Astrocyte (in vitro differentiated cells and primary cell): ENCODE data around the gene DNAH3. TPM values are rescaled to one million over a fixed set of nuclear protein-coding genes. Genes with fewer than 3 reads are reported as not detected.
"Not testable (repeated sequence)": the region's sequence is repeated elsewhere in the genome, so short reads cannot be mapped to it uniquely, and the experiment has no call there.

Source experiments
- DNase-seq: peaks from one replicate; pipeline ENCODE4 v3.0.0-alpha.2; 2010; ENCODE audit warnings: low read depth
- FAIRE-seq: peaks from 2 replicates; lab custom pipeline; 2011; peaks lifted over from hg19 to GRCh38; lab: Jason Lieb, UNC
- H2AFZ ChIP-seq: 2 replicates; pipeline ENCODE4 v1.6.0; 2012; ENCODE audit warnings: low read depth, low read length, inconsistent platforms
- H3K27ac ChIP-seq: 2 replicates; pipeline ENCODE4 v1.5.1; 2011; ENCODE audit warnings: low read depth, low read length, inconsistent platforms
- H3K27me3 ChIP-seq: 2 replicates; pipeline ENCODE4 v1.6.0; 2011; ENCODE audit warnings: low read length, inconsistent platforms; ENCODE audit not compliant: insufficient read depth
- H3K36me3 ChIP-seq: 2 replicates; pipeline ENCODE4 v1.5.1; 2011; ENCODE audit warnings: low read length, inconsistent platforms; ENCODE audit not compliant: insufficient read depth
- H3K4me1 ChIP-seq: 2 replicates; pipeline ENCODE4 v1.5.1; 2011; ENCODE audit warnings: low read length, inconsistent platforms; ENCODE audit not compliant: insufficient read depth
- H3K4me2 ChIP-seq: 2 replicates; pipeline ENCODE4 v1.6.0; 2012; ENCODE audit warnings: low read length, inconsistent platforms
- H3K4me3 ChIP-seq: 2 replicates; pipeline ENCODE4 v1.5.1; 2011; ENCODE audit warnings: low read depth, mild to moderate bottlenecking, low read length, inconsistent platforms; ENCODE audit not compliant: insufficient read depth
- H3K79me2 ChIP-seq: 2 replicates; pipeline ENCODE4 v1.6.0; 2012; ENCODE audit warnings: mild to moderate bottlenecking, low read length, inconsistent platforms; ENCODE audit not compliant: insufficient read depth
- H3K9ac ChIP-seq: 2 replicates; pipeline ENCODE4 v1.6.0; 2012; ENCODE audit warnings: mild to moderate bottlenecking, low read length, inconsistent platforms
- H3K9me3 ChIP-seq: 2 replicates; pipeline ENCODE4 v1.5.1; 2012; ENCODE audit warnings: low read depth, mild to moderate bottlenecking, low read length, inconsistent platforms; ENCODE audit not compliant: insufficient read depth
- H4K20me1 ChIP-seq: 2 replicates; pipeline ENCODE4 v1.6.0; 2012; ENCODE audit warnings: low read length, inconsistent platforms; ENCODE audit not compliant: insufficient read depth
- H3K27ac Mint-ChIP-seq: one replicate; pipeline ENCODE4 v1.8.0; 2021; ENCODE audit warnings: mild to moderate bottlenecking, mixed read lengths; ENCODE audit not compliant: unreplicated experiment
- H3K27me3 Mint-ChIP-seq: one replicate; pipeline ENCODE4 v1.8.0; 2021; ENCODE audit warnings: low read depth, mixed read lengths; ENCODE audit not compliant: unreplicated experiment
- H3K36me3 Mint-ChIP-seq: one replicate; pipeline ENCODE4 v1.8.0; 2021; ENCODE audit warnings: low read depth, mixed read lengths; ENCODE audit not compliant: unreplicated experiment
- H3K4me1 Mint-ChIP-seq: one replicate; pipeline ENCODE4 v1.8.0; 2021; ENCODE audit warnings: low read depth, mixed read lengths; ENCODE audit not compliant: unreplicated experiment
- H3K4me3 Mint-ChIP-seq: one replicate; pipeline ENCODE4 v1.8.0; 2021; ENCODE audit warnings: mild to moderate bottlenecking, moderate library complexity, mixed read lengths; ENCODE audit not compliant: unreplicated experiment
- H3K9me3 Mint-ChIP-seq: one replicate; pipeline ENCODE4 v1.8.0; 2021; ENCODE audit warnings: mild to moderate bottlenecking, mixed read lengths; ENCODE audit not compliant: unreplicated experiment
- EZH2 ChIP-seq: IDR thresholded peaks from 2 replicates; pipeline ENCODE4 v1.6.1; 2012; ENCODE audit warnings: mild to moderate bottlenecking, low read length, inconsistent platforms; ENCODE audit not compliant: insufficient read depth
- total RNA-seq: library from RNA; stranded (reverse); gene quantifications from 2 replicates; pipeline ENCODE4 v1.2.1, GENCODE V29; 2021
- TF ChIP-seq, protein P1 (sequence below): IDR thresholded peaks from 2 replicates; pipeline ENCODE4 v1.5.1; 2011; ENCODE audit warnings: low read depth, mild to moderate bottlenecking, inconsistent platforms, low read length, moderate library complexity; ENCODE audit not compliant: insufficient read depth

DNAH3 gene
- total RNA-seq, 1 donor from 2014 or later, result not detected

DNA sequence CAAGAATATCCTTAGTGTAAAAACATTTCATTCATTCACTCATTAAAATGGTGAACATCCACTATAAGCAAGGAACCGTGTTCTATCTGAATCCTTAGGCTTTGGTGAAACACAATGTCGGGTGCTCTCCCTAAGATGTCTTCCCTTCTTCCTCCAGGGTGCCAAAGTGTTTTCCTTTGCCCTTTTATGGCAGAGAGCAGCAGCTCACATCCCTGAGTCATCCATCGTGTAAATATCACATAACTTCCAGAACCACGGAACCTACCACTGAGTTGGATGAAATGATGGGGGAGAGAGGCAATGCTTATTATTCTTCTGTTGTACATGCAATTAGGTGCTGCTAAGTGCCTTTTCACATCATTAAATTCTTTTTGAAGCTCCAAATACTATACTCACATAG lies 50.2 kb downstream of the DNAH3 start:
- peak; percentile 58 for FAIRE-seq
- no peaks in the 10 kb centered on the region for H3K27me3 Mint-ChIP-seq
- peak; percentile 87 for DNase-seq
- no peaks in the 10 kb centered on the region for H3K79me2 ChIP-seq
- H3K4me2 ChIP-seq, result peak overlapping the region; percentile 32
- no peaks in the 10 kb centered on the region for H4K20me1 ChIP-seq
- no peaks in the 10 kb centered on the region for H3K36me3 Mint-ChIP-seq
- H3K9me3 ChIP-seq, result no peaks in the 10 kb centered on the region
- no peak overlapping the region for H3K4me3 Mint-ChIP-seq
- peaks cover 35% of the 10 kb centered on the region for H3K4me1 Mint-ChIP-seq
- no peak for TF ChIP-seq EZH2
- TF ChIP-seq, protein P1, sequence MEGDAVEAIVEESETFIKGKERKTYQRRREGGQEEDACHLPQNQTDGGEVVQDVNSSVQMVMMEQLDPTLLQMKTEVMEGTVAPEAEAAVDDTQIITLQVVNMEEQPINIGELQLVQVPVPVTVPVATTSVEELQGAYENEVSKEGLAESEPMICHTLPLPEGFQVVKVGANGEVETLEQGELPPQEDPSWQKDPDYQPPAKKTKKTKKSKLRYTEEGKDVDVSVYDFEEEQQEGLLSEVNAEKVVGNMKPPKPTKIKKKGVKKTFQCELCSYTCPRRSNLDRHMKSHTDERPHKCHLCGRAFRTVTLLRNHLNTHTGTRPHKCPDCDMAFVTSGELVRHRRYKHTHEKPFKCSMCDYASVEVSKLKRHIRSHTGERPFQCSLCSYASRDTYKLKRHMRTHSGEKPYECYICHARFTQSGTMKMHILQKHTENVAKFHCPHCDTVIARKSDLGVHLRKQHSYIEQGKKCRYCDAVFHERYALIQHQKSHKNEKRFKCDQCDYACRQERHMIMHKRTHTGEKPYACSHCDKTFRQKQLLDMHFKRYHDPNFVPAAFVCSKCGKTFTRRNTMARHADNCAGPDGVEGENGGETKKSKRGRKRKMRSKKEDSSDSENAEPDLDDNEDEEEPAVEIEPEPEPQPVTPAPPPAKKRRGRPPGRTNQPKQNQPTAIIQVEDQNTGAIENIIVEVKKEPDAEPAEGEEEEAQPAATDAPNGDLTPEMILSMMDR, result no peak
- H2AFZ ChIP-seq, result peak overlapping the region; percentile 61
- H3K27ac Mint-ChIP-seq, result peak overlapping the region; percentile 92
- no peaks in the 10 kb centered on the region for H3K36me3 ChIP-seq
- no peak overlapping the region for H3K4me3 ChIP-seq
- peak overlapping the region; percentile 29 for H3K27ac ChIP-seq
- no peaks in the 10 kb centered on the region for H3K27me3 ChIP-seq
- H3K4me1 ChIP-seq, result peaks cover 34% of the 10 kb centered on the region
- H3K9ac ChIP-seq, result no peak overlapping the region
- no peaks in the 10 kb centered on the region for H3K9me3 Mint-ChIP-seq

DNA sequence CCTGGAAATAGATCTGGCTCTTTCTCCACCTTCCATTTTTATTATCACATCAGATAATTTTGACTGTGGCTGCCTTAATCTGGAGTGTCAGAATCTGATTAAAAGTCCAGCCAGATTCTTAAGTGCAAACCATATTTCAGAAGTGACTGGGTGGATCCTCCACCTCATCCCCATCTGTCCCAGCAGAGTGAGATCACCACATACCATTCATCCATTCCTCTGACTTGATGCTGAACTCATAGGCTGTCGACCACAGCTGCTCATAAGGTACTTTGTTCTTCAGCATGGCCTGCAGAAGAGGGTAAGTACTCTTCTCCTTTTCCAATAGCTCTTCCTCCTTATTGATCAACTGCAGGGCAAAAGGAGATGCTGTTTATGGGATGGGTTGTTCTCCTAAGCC lies 53.5 kb downstream of the DNAH3 start:
- Mint-ChIP-seq H3K36me3 (no peaks in the 10 kb centered on the region), H3K27me3 (no peaks in the 10 kb centered on the region), H3K4me3 (peak overlapping the region; percentile 40), H3K4me1 (peaks cover 20% of the 10 kb centered on the region), H3K9me3 (no peaks in the 10 kb centered on the region), H3K27ac (peak overlapping the region; percentile 82)
- Histone ChIP-seq H3K4me2 (peak overlapping the region; percentile 55), H3K27ac (peak overlapping the region; percentile 17), H4K20me1 (no peaks in the 10 kb centered on the region), H3K36me3 (no peaks in the 10 kb centered on the region), H3K4me1 (peaks cover 18% of the 10 kb centered on the region), H3K9ac (no peak overlapping the region), H3K4me3 (no peak overlapping the region), H2AFZ (peak overlapping the region; percentile 35), H3K9me3 (no peaks in the 10 kb centered on the region), H3K79me2 (no peaks in the 10 kb centered on the region), H3K27me3 (no peaks in the 10 kb centered on the region)
- peak; percentile 85 for DNase-seq
- FAIRE-seq, result peak; percentile 41
- TF ChIP-seq, protein P1, result no peak
- no peak for TF ChIP-seq EZH2

DNA sequence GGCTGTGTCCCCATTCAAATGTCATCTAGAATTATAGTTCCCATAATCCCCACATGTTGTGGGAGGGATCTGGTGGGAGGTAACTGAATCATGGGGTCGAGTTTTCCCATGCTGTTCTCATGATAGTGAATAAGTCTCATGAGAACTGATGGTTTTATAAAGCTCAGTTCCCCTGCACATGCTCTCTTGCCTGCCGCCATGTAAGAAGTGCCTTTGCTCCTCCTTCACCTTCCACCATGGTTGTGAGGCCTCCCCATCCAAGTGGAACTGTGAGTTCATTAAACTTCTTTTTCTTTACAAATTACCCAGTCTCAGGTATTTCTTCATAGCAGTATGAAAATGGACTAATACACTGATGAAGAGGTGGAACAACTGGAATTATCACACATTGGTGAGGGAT lies 55.9 kb downstream of the DNAH3 start:
- FAIRE-seq, H3K4me3 Mint-ChIP-seq, H3K36me3 ChIP-seq, H3K4me1 ChIP-seq, H3K79me2 ChIP-seq, H4K20me1 ChIP-seq, H3K36me3 Mint-ChIP-seq, H3K27me3 Mint-ChIP-seq, DNase-seq, H3K4me1 Mint-ChIP-seq, H3K4me3 ChIP-seq, H3K27ac Mint-ChIP-seq, H2AFZ ChIP-seq, H3K9ac ChIP-seq, H3K9me3 Mint-ChIP-seq, H3K27ac ChIP-seq, H3K9me3 ChIP-seq, H3K4me2 ChIP-seq, H3K27me3 ChIP-seq: not testable (repeated sequence)
